Naive thymus-derived CD8-positive, alpha-beta T cell (primary cell): ENCODE measurements around the gene CALCOCO2. TPM values are rescaled to one million over a fixed set of nuclear protein-coding genes. Genes with fewer than 3 reads are reported as not detected.

Source experiments
- ATAC-seq, 2 donors: fragments of 150-1000 bp; cut with Tn5 transposase in 1 of 2; sonication (Bioruptor Pico), chemical (Tn5 transposase) in 1 of 2; 1 replicate in 1 of 2; 2 replicates in 1 of 2; pipeline ENCODE4 v1.10.0; 2021; ENCODE audit warnings: mild to moderate bottlenecking in 2 of 2, moderate library complexity in 2 of 2
- POLR2A ChIA-PET: fragments of 350-600 bp; sonication (Branson Sonifier 250); formaldehyde crosslinking; loops from one replicate; lab custom pipeline; 2021; ENCODE audit warnings: antibody characterized with exemption; lab: Charles Lee
- DNase-seq, 10 donors: peaks; one replicate each; pipeline versions ENCODE4 v3.0.0 to v3.0.0-alpha.2; 2020 to 2022
- H3K27ac Mint-ChIP-seq, 10 donors: one replicate each; pipeline ENCODE4 v1.8.0; 2020 to 2022; ENCODE audit warnings: mild to moderate bottlenecking in 10 of 10, mixed read lengths in 10 of 10, moderate library complexity in 4 of 10, inconsistent platforms in 1 of 10
- H3K27me3 Mint-ChIP-seq, 5 donors: one replicate each; pipeline ENCODE4 v1.8.0; 2021 to 2022; ENCODE audit warnings: mixed read lengths in 5 of 5
- H3K36me3 Mint-ChIP-seq, 3 donors: one replicate each; pipeline ENCODE4 v1.8.0; 2020 to 2022; ENCODE audit warnings: mixed read lengths in 3 of 3, mild to moderate bottlenecking in 2 of 3, inconsistent platforms in 1 of 3
- H3K4me1 Mint-ChIP-seq, 4 donors: one replicate each; pipeline ENCODE4 v1.8.0; 2021 to 2022; ENCODE audit warnings: mixed read lengths in 4 of 4
- H3K4me3 Mint-ChIP-seq, 10 donors: one replicate each; pipeline ENCODE4 v1.8.0; 2020 to 2022; ENCODE audit warnings: mild to moderate bottlenecking in 10 of 10, mixed read lengths in 10 of 10, moderate library complexity in 6 of 10, inconsistent platforms in 1 of 10
- H3K9me3 Mint-ChIP-seq, 9 donors: one replicate each; pipeline ENCODE4 v1.8.0; 2020 to 2022; ENCODE audit warnings: mixed read lengths in 9 of 9, mild to moderate bottlenecking in 3 of 9, inconsistent platforms in 1 of 9, moderate library complexity in 1 of 9
- polyA plus RNA-seq, 3 donors: library from polyadenylated mRNA; unstranded; fragments of 300-500 nt; fragmentation: Illumina TruSeq; gene quantifications; one replicate each; pipeline ENCODE4 v1.2.3, GENCODE V29; 2021
- total RNA-seq, 8 experiments: library from RNA in 2 of 8; stranded (reverse) in 2 of 8; gene quantifications; one replicate each; pipeline ENCODE4 v1.2.3 and lab custom pipeline; 2021 to 2026

Gene CALCOCO2
- total and polyA plus RNA-seq, 5 experiments from 2014 or later = 123 to 157 (median 133) TPM

DNA sequence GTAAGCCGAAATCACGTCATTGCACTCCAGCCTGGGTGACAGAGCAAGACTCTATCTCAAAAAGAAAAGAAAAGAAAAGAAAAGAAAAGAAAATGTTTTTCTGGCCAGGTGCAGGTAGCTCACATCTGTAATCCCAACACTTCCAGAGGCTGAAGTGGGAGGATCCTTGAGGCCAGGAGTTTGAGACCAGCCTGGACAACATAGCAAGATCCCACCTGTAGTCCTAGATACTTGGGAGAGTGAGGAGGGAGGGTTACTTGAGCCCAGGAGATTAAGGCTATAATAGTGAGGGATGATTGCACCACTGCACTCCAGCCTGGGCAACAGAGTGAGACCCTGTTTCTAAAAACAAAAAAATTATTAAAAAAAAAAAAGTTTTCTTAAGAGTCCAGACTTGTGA, 59.3 kb downstream of the CALCOCO2 start:
- H3K4me1 Mint-ChIP-seq = peaks cover 7 to 34% (median 28%) of the 10 kb centered on the region in 4 donors
- no peaks in the 10 kb centered on the region for H3K9me3 Mint-ChIP-seq
- POLR2A ChIA-PET = no interaction called here
- ATAC-seq (no peak), DNase-seq (no peak)
- peaks cover 0 to 2% (median 0%) of the 10 kb centered on the region in 5 donors for H3K27me3 Mint-ChIP-seq
- H3K36me3 Mint-ChIP-seq = peaks cover 0 to 8% (median 0%) of the 10 kb centered on the region in 3 donors
- peak overlapping the region in 2 of 10 donors; percentile 36 to 39 for H3K4me3 Mint-ChIP-seq
- H3K27ac Mint-ChIP-seq = no peak overlapping the region

DNA sequence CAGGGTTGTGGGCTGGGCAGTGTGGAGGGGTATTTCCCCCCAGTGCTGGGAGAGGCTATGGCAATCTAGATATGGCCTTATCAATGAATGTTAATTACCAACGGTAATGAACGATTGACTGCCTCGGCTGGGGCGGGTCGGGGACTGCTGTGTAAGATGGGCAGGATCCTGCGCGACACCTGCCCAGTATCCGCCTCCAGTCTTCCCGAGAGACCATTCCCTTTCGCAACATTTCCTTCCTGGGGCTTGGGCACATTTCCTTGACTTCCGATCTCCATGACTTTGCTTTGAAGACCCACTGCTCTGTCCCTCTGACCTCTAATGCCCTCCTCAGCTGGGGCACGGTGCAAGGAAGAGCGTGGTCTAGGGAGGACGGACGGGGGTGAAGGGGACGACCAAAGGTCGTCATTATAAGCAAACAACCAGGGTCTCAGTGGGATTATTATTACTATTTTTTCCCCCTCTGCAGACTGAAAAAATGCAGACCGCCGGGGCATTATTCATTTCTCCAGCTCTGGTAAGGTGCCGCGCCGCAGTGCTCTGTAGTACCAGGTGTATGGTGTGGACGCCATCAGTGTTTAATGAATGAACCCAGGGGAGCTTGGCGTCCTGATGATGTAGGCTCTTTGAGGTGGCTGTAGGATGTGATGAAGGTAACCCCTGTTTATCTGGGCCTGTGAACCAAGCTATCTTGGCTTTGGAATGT, 62.3 kb downstream of the CALCOCO2 start:
- no peaks in the 10 kb centered on the region for H3K9me3 Mint-ChIP-seq
- POLR2A ChIA-PET = interaction anchor here (0.5 to 3.0 kb wide), 15 partner anchors 9 to 925 kb away, joined by 3 to 75 read pairs (median 3); partner anchors contain the start of genes SNF8 and UBE2Z
- peak overlapping the region; percentile 82 to 97 (median 94) for H3K4me3 Mint-ChIP-seq
- H3K36me3 Mint-ChIP-seq = peaks cover 0 to 35% (median 10%) of the 10 kb centered on the region in 3 donors
- peaks cover 0 to 2% (median 0%) of the 10 kb centered on the region in 5 donors for H3K27me3 Mint-ChIP-seq
- peak in 3 of 10 donors; percentile 8 to 13 (median 13) for DNase-seq
- ATAC-seq = peak in 1 of 2 donors; percentile 35
- peak overlapping the region; percentile 92 to 99 (median 96) for H3K27ac Mint-ChIP-seq
- H3K4me1 Mint-ChIP-seq = peaks cover 10 to 42% (median 29%) of the 10 kb centered on the region in 4 donors

DNA sequence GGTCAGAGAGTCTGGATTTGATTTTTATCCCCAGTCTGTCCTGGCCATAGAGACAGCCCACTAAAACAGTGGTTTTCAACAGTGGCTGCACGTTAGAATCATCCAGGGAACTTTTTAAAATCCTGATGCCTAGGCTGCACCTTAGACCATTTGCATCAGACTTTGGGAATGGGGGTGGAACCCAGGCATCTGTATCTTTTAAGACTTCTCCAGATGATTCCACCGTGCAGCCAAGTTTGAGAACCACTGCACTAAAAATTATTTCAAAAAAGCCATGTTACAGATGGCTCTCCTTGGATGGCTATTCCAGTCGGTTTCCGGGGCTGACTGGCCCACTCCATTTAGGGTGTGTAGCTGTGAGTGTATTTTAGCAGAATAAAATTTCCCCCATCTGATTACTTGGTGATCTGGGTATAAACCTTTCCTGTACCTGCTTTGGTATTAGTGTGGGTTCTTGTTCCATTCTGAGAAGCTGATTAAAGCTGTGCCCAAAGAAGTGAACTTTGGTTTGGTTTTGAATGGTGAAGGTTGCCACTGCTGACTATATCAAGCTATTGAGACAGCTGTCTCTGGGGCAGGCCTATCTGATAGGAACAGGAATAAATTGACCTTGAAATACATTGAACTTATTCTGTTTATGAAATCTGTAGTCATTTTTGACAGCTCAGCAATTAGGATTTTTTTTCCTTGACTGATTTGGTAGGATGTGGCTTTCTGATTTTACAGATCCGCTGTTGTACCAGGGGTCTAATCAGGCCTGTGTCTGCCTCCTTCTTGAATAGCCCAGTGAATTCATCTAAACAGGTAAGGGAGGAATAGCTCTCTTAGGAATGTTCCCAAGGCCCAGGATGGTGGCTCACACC, 63.0 kb downstream of the CALCOCO2 start:
- peak overlapping the region; percentile 82 to 97 (median 94) for H3K4me3 Mint-ChIP-seq
- no peak for ATAC-seq
- no peak for DNase-seq
- peaks cover 10 to 42% (median 29%) of the 10 kb centered on the region in 4 donors for H3K4me1 Mint-ChIP-seq
- H3K36me3 Mint-ChIP-seq = peaks cover 0 to 40% (median 15%) of the 10 kb centered on the region in 3 donors
- no peaks in the 10 kb centered on the region for H3K9me3 Mint-ChIP-seq
- peaks cover 0 to 2% (median 0%) of the 10 kb centered on the region in 5 donors for H3K27me3 Mint-ChIP-seq
- peak overlapping the region in 9 of 10 donors; percentile 31 to 99 (median 95) for H3K27ac Mint-ChIP-seq
- POLR2A ChIA-PET = interaction anchor here (0.5 to 3.0 kb wide), 3 partner anchors 15 to 55 kb away, joined by 5 to 75 read pairs (median 13); partner anchors contain the start of genes SNF8 and UBE2Z

DNA sequence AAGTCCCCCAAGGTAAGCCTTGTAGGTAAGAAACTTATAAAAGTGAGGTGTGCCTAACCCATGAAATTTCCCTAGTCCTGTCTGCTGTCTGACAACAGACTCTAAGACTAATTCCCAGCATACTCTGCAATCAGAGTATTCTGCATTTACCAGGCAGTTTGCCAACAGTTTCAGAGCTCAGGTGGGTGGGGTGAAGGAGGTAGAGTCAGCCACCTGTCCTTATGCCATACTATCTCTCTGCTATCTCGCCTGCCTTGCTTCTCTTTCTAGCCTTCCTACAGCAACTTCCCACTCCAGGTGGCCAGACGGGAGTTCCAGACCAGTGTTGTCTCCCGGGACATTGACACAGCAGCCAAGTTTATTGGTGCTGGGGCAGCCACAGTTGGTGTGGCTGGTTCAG, 64.1 kb downstream of the CALCOCO2 start:
- no peak for ATAC-seq
- H3K4me3 Mint-ChIP-seq = no peak overlapping the region
- peaks cover 0 to 2% (median 0%) of the 10 kb centered on the region in 5 donors for H3K27me3 Mint-ChIP-seq
- peaks cover 10 to 40% (median 29%) of the 10 kb centered on the region in 4 donors for H3K4me1 Mint-ChIP-seq
- no peaks in the 10 kb centered on the region for H3K9me3 Mint-ChIP-seq
- H3K36me3 Mint-ChIP-seq = peaks cover 0 to 40% (median 15%) of the 10 kb centered on the region in 3 donors
- peak overlapping the region in 2 of 10 donors; percentile 33 to 40 for H3K27ac Mint-ChIP-seq
- POLR2A ChIA-PET = no interaction called here
- no peak for DNase-seq

DNA sequence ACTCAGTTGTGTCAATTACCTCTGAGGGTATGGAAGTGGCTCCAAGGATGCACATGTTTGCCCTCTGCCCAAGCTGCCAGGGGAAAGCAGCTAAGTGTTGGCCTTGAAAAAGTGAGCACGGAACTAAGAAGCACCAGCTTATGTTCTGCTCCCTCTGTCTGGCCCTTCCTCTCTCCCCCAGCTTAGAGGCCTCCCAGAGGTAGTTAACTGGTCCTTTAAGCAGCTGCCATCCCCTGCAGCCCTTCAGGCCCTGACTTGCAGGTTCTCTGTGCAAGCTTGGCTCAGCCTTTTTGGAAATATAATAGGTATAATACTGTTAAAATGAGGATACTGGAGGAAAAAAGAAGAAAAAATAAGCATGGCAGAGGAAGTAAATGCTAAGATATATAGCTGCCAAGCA, 70.4 kb downstream of the CALCOCO2 start:
- H3K27ac Mint-ChIP-seq = no peak overlapping the region

DNA sequence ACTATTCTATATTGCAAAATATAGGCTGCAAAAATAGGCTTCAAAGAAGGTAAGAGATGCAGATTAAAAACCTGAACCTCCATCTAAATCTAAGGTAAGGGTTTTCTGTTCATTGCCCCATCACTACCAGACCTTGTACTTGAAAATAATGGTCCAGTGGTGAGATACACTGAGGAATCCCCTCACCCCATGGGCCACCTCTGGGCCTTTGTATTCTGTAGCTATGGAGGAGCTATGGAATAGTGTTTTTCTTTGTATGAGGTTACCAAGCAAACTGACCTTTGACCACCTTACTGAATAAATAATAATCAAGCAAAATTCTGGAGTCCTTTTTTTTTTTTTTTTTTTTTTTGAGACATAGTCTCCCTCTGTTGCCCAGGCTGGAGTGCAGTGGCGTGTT, 72.6 kb downstream of the CALCOCO2 start:
- H3K27ac Mint-ChIP-seq = no peak overlapping the region
- H3K27me3 Mint-ChIP-seq = no peaks in the 10 kb centered on the region
- H3K4me3 Mint-ChIP-seq = no peak overlapping the region
- H3K36me3 Mint-ChIP-seq = peaks cover 0 to 3% (median 3%) of the 10 kb centered on the region in 3 donors
- H3K9me3 Mint-ChIP-seq = no peaks in the 10 kb centered on the region
- no peak for ATAC-seq
- no peak for DNase-seq
- POLR2A ChIA-PET = interaction anchor here (0.6 to 2.8 kb wide), 3 partner anchors 11 to 134 kb away, joined by 3 to 10 read pairs (median 3); partner anchors contain the start of genes ATP5MC1 and TTLL6
- H3K4me1 Mint-ChIP-seq = peaks cover 3 to 10% (median 8%) of the 10 kb centered on the region in 4 donors

More for the DNA sequence above, 70.4 kb downstream of the CALCOCO2 start:
- Mint-ChIP-seq H3K9me3 (no peaks in the 10 kb centered on the region), H3K4me3 (no peak overlapping the region), H3K27me3 (no peaks in the 10 kb centered on the region), H3K4me1 (peaks cover 0 to 2% (median 0%) of the 10 kb centered on the region in 4 donors), H3K36me3 (peaks cover 0 to 21% (median 13%) of the 10 kb centered on the region in 3 donors)
- ATAC-seq = no peak
- no peak for DNase-seq
- POLR2A ChIA-PET = interaction anchor here (0.6 to 2.8 kb wide), 3 partner anchors 9 to 43 kb away, joined by 3 to 10 read pairs (median 3); partner anchors contain the start of genes ATP5MC1 and SNF8

DNA sequence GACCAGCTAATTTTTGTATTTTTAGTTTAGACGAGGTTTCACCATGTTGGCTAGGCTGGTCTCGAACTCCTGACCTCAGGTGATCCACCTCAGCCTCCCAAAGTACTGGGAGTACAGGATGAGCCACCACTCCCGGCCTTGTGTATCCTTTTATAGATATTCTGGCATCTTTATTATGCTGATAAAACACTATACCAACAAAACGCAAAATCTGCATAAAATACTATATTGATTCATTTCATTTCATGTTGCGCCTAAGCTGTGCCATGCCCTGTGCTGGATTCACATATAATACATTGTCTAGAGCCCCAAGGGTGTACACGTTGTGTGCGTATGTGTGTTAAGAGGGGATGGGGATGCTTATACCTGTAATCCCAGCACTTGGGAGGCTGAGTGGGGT, 73.6 kb downstream of the CALCOCO2 start:
- Mint-ChIP-seq H3K27ac (no peak overlapping the region), H3K36me3 (peaks cover 0 to 1% (median 0%) of the 10 kb centered on the region in 3 donors), H3K4me3 (peak overlapping the region in 3 of 10 donors; percentile 7 to 60 (median 33)), H3K9me3 (no peaks in the 10 kb centered on the region), H3K27me3 (no peaks in the 10 kb centered on the region), H3K4me1 (peaks cover 7 to 16% (median 12%) of the 10 kb centered on the region in 4 donors)
- no peak for ATAC-seq
- POLR2A ChIA-PET = interaction anchor here (0.6 to 1.3 kb wide), 2 partner anchors 20 to 33 kb away, joined by 3 read pairs; no protein-coding TSS in a partner anchor
- DNase-seq = no peak

DNA sequence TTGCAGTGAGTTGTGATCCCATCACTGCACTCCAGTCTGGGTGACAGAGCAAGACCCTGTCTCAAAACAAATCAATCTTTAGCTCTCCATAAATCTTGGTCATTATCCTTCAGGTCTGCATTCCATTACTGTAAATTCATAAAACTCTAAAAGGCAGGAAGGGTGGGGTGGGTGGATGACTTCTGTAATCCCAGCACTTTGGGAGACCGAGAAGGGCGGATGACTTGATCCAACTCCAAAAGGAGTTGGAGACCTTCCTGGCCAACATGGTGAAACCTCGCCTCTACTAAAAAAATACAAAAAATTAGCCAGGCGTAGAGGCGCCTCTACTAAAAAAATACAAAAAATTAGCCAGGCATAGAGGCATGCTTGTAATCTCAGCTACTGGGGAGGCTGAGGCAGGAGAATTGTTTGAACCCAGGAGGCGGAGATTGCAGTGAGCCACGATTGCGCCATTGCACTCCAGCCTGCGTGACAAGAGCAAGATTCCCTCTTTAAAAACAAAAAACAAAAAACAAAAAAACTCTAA, 75.2 kb downstream of the CALCOCO2 start:
- no peak for DNase-seq
- no peak for ATAC-seq
- POLR2A ChIA-PET = interaction anchor here (0.6 to 0.9 kb wide), 2 partner anchors 9 to 13 kb away, joined by 3 read pairs; partner anchors contain the start of gene ATP5MC1
- Mint-ChIP-seq H3K4me1 (peaks cover 20 to 33% (median 28%) of the 10 kb centered on the region in 4 donors), H3K9me3 (no peaks in the 10 kb centered on the region), H3K27ac (peak overlapping the region in 1 of 10 donors; percentile 79), H3K4me3 (peak overlapping the region in 2 of 10 donors; percentile 10 to 50), H3K36me3 (peaks cover 0 to 12% (median 1%) of the 10 kb centered on the region in 3 donors), H3K27me3 (no peaks in the 10 kb centered on the region)

DNA sequence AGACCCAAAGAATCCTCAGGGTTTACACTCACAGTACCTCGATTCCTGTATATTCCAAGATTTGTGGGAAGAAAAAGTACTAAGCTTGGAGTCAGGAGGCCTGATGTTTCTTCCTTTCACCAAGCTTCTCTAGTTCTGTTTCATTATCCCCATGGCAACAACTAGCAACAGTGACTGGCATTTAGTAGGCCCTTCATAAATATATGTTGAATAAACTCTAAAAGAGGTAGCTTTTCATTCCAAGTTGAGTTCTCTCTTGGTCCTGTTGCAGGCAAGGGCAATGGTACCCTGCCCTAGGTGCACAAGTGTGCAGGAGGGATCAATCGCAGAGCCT, 76.8 kb downstream of the CALCOCO2 start:
- Mint-ChIP-seq H3K27ac (peak overlapping the region; percentile 97 to 99 (median 98)), H3K4me3 (peak overlapping the region; percentile 82 to 98 (median 94)), H3K27me3 (no peaks in the 10 kb centered on the region), H3K9me3 (no peaks in the 10 kb centered on the region), H3K4me1 (peaks cover 27 to 49% (median 43%) of the 10 kb centered on the region in 4 donors), H3K36me3 (peaks cover 0 to 28% (median 1%) of the 10 kb centered on the region in 3 donors)
- POLR2A ChIA-PET = interaction anchor here (0.6 to 3.4 kb wide), 11 partner anchors 9 to 1280 kb away, joined by 3 to 75 read pairs (median 4); partner anchors contain the start of genes ATP5MC1 and SNF8
- DNase-seq (no peak), ATAC-seq (peak; percentile 18 to 27)

DNA sequence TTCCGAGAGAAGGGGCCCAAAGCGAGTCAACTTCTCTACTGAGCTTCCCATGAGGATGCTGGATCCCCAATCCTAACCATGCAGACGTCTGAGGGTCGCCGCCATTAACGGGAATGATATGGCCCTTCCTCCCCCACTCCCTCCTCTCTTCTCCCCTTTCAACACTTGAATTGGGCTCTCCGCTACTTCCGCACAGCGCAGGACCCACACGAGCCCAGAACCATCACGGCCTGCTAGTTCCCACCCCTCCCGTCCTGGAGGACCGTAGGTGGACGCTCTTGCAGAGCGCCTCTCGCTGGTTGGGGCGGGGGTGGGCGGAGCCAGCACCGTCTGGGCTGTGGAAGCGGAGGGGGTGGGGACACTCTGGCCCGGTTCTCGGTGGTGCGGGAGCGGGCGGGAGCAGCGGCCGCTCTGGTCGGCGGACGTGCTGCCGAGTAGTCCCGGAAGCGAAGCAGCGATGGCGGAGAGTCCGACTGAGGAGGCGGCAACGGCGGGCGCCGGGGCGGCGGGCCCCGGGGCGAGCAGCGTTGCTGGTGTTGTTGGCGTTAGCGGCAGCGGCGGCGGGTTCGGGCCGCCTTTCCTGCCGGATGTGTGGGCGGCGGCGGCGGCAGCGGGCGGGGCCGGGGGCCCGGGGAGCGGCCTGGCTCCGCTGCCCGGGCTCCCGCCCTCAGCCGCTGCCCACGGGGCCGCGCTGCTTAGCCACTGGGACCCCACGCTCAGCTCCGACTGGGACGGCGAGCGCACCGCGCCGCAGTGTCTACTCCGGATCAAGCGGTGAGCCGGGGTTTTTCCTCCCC, 77.4 kb downstream of the CALCOCO2 start, which contains the start of gene UBE2Z:
TSS of gene UBE2Z (plus strand) at position 361 of the 797 bp plus-strand sequence. CDS start at position 458, 97 bp downstream.
- peaks cover 0 to 34% (median 3%) of the 10 kb centered on the region in 3 donors for H3K36me3 Mint-ChIP-seq

More for the DNA sequence above, 77.4 kb downstream of the CALCOCO2 start, which contains the start of gene UBE2Z:
- POLR2A ChIA-PET = interaction anchor here (0.6 to 3.4 kb wide), 16 partner anchors 10 to 1280 kb away, joined by 3 to 75 read pairs (median 4); partner anchors contain the start of genes ATP5MC1, SNF8 and TTLL6
- Mint-ChIP-seq H3K4me3 (peak within 1 kb of the TSS; percentile 82 to 98 (median 94)), H3K27me3 (no peaks in the 10 kb centered on the region), H3K27ac (peak within 1 kb of the TSS; percentile 97 to 99 (median 98)), H3K9me3 (no peaks in the 10 kb centered on the region), H3K4me1 (peaks cover 29 to 52% (median 48%) of the 10 kb centered on the region in 4 donors)
- DNase-seq (peak; percentile 71 to 93 (median 83)), ATAC-seq (peak; percentile 85 to 89)
